GM18951 (cell line): ENCODE measurements around the gene DAPK3.

ENCODE experiments used
- POLR2A ChIP-seq: IDR thresholded peaks from 4 replicates; pipeline ENCODE4 v1.6.1; 2011; ENCODE audit warnings: mild to moderate bottlenecking; ENCODE audit not compliant: insufficient read length, insufficient read depth; ENCODE audit errors: extremely low read depth
- in situ Hi-C: fragments of 300-500 bp; cut with MboI; formaldehyde crosslinking; loops from one replicate; pipeline ENCODE4 v1.12.0; 2022; ENCODE audit warnings: low sequenced_read_pairs, mixed read lengths, inconsistent platforms; ENCODE audit not compliant: unreplicated experiment

DAPK3 gene

DNA sequence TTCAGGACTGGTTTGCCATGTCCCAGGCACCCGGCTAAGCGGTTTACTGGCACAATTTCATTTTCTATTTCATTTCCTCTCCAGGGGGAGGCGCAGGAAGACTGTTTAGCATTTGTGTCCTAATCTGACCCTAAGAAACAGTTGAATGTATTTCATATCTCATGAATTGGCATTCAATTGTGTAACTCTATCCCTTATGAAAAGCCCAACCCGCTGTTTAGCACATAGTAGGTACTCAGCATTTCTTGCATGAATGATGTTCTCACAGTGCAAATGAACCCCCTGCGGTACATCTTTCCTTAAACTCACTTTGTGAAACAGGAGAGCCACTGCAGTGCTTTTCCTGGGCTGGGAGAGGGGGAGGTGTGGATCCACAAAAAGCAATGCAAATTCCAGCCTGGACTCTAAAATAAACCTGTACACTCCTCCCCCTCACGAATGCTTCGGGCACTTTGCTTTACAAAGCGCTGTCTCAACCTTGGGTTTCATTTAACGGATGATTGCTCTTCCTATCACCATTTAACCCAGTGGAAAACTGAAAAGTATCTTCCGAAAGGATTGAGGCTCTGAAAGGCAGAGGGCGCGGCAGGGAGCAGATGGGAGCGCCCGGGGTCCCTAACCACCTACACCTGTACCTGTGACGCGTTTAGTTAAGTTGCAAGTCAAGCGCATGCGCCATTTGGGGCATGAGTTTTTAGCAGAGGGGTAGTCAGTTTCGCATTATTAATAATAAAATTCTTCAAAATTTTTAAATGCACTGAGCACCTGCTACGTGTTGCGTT lies 15.6 kb upstream of the DAPK3 start:
- in situ Hi-C loops = no loop called here
- no peak for TF ChIP-seq POLR2A

GRCh38 chr19:3985643-3986259 lies 14.9 kb upstream of the DAPK3 start:
- in situ Hi-C loops = no loop called here
- no peak for TF ChIP-seq POLR2A

GRCh38 chr19:3984908-3985642 lies 14.2 kb upstream of the DAPK3 start, which contains the start of gene EEF2:
Gene EEF2, minus strand, starts transcription at chr19:3985463. Its CDS starts 83 bp downstream, at chr19:3985380.
- peak; percentile 100 for TF ChIP-seq POLR2A
- in situ Hi-C loops = no loop called here

DNA sequence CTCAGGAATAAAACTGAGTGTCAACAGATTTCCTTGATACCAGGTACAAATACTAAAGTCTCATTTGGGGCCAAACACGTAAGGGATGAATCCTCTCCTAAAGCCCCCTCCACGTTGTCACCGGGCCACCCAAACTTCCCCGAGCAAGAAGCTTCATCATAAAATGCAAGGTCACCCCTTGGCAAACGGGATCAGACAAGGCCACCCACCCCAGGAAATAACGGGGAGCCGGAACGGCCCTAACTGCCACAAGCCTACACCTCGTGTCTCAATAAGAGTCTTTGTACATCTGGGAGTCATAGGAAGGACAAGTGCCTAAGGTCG lies 13.6 kb upstream of the DAPK3 start:
- in situ Hi-C loops = no loop called here

DNA sequence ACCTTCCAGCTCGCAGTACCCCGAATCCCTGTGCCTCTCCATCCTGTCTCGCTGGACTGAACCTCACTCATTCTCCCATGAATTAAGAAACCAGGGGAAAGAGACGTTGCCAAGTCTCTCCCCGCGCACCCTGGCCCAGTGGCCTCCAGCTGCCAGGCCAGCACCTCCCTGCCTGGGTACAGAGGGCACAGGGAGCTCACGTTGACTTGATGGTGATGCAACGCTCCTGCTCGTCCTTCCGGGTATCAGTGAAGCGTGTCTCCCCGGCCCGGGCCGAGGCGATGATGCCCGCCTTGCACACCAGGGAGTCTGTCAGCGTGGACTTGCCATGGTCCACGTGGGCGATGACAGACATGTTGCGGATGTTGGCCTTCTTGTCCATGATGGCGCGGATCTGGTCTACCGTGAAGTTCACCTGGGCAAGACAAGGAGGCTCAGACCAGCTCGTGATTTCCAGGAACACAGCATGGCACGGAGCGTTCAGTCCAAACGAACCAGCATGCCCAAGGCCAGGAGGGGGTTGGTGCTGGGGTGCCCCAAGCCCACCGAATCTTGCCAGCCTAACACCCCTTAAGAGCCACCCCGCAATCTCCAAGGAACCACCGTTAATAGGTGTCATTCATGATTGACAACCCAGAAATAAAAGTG lies 13.2 kb upstream of the DAPK3 start:
- in situ Hi-C loops = no loop called here
- no peak for TF ChIP-seq POLR2A

More for the DNA sequence above, 13.6 kb upstream of the DAPK3 start:
- TF ChIP-seq POLR2A = no peak

GRCh38 chr19:3983542-3983914 lies 12.6 kb upstream of the DAPK3 start:
- in situ Hi-C loops = no loop called here
- TF ChIP-seq POLR2A = no peak

DNA sequence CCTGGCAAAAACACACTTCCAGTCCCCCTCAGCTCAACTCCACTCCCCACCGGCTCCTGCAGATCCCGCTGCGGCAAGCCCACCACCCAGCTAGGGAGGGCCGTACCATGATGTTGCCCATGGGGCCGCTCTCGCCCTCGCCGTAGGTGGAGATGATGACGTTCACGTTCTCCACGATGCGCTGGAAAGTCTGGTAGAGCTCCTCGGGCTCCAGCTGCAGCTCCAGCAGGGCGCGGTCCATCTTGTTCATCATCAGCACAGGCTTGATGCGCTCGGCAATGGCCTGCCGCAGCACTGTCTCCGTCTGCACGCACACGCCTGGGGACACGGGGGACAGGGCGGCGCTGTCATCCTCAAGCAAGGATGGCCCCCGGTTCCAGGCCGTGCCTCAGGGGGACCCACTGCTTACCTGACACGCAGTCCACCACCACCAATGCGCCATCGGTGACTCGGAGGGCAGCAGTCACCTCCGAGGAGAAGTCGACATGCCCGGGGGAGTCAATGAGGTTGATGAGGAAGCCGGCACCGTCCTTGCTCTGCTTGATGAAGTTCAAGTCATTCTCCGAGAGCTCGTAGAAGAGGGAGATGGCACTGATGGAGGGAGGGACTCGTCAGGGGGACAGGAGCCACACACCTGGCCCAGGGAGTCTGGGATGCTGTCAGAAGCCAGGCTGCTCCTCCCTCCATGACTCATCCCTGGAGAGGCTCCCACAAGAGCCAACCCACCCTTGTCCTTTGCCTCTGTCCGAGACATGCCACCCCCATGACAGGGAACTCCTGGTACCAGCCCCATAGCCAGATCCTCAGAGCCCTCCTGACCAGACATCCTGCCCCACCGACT lies 12.0 kb upstream of the DAPK3 start:
- in situ Hi-C loops = no loop called here

DNA sequence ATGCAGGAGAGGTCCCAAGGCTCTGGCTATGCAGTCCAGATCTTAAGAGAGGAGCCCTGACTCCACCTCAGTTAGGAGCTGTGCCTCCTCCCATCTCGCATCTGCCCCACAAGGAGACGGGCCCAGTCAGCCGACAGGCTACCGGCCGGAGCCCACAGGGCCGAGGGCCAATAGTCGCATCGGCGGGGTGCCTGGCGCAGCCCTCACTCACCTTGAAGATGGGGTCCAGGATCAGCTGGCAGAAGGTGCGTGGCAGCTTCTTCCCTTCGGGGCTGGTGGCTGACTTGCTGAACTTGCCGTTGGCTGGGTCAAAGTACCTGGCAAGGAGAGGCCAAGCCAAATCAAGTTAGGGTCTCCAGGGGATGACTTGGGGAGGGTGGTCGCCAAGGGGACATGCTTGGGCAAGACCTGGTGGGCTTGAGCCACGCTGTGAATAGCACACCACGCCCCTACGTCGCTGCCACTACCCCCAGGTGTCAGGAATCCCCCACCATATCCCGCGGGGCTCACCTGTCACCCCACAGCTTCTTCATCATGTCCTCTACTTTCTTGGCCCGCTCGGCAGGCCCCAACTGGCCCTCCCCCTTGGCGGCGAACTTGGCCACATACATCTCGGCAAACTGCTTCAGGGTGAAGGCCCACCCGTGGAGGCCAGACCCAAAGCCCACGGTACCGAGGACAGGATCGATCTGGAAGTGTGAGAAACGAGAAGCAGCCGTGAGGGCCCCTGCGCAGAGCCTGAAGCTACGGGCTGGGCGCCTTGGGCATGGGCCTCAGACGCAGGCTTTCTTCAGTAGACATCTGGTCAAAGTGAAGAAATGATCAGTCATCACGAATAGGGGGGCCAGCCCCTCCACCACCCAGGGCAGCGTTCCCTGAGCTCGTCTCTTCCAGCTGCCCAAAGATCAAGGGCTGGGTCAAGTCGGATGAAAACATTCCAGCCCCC lies 11.1 kb upstream of the DAPK3 start:
- in situ Hi-C loops = no loop called here
- TF ChIP-seq POLR2A = peak; percentile 35

More for the DNA sequence above, 12.0 kb upstream of the DAPK3 start:
- peak; percentile 10 for TF ChIP-seq POLR2A

GRCh38 chr19:3981373-3981735 lies 10.5 kb upstream of the DAPK3 start:
- in situ Hi-C loops = no loop called here
- TF ChIP-seq POLR2A = no peak

DNA sequence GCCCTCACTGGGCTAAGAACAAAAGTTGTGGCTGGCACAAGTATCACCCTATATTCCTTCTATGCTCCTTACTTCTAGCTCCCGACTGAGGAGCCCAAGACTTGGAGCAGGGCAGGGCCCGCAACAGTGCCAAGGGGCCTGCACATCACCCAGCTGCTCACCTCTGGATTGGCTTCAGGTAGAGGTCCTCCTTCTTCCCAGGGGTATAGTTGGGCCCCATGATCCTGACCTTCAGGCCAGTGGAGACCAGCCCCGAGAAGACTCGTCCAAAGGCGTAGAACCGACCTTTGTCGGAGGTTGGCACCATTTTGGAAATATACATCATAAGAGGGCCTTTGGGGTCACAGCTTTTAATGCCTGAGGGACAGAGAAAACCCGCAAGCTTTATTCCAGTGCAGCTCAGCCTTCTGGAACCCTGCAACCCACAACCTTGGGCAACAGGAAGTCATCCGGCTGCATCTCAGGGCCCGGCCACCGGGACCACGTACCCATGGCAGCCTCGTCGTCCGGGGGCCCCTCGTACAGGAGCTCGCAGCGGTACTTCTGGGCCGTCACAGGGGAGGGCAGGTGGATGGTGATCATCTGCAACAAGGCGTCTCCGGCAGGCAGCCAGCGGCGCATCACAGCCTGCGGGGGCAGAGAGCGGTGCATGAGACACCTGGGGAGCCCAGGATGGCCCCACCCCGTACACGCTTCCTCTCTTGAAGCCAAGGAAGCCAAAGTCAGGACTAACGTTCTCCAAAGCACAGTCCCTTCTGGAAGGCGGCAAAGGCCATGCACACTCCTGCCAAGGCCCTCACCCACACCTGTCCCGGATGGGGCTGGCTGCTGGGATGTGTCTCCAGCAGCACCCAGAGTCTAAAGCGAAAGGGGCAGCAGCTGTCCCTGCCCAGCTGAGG lies 9.7 kb upstream of the DAPK3 start:
- no peak for TF ChIP-seq POLR2A
- in situ Hi-C loops = no loop called here
